GM18868 (cell line): ENCODE data around the gene XDH.

ENCODE experiments used
- ATAC-seq: cut with Tn5 transposase; IDR thresholded peaks from one replicate; pipeline ENCODE4 v1.9.1; 2021; ENCODE audit warnings: mild to moderate bottlenecking, moderate library complexity; ENCODE audit not compliant: unreplicated experiment

The XDH gene

DNA sequence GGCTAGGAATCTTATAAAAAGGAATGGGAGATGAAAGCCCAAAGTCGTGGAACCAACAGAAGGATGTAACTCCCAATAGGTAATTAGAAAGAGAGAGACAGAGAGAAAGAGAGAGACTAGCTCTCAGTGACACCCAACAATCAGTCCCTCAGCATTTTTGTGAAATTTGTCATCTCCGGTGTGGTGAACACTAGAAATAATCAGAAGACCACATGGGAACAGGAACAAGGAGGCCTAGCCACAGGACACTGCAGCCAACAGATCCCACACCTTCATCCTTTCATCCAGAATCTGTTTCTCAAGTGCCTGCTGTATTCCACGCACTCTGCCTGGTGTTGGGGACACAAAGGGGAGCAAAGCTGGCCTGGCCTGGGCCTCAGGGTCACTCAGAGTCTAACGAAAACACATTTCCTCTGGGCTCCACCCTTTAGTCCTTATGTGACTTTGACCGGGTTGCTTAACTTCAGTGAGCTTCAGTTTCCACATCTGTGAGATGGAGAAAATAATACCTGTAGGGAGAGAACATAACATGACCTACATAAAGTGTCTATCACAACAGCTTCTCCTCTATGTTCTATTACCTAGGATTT is 127.5 kb downstream of the XDH start:
- no peak for ATAC-seq

DNA sequence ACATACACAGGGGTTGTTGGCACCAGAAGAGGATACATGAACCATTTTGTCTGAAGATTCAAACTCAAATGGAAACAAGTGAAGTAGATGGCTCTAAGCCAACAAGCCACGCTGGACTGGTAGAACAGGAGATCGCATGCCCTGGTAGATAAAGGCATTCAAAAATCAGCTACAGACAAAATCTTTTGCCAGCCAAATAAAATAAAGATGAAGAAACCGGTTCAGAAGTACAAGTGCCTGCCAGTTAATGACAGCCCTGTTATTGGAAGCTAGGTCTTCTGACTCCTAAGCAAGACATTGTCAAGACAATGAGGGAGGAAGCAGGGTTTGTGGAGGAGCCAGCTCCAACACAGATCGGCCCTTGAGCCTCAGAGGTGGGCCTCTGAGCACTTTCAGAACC is 128.3 kb downstream of the XDH start:
- ATAC-seq: no peak
